GM21528 (cell line): ENCODE measurements around the gene THBS3.
"Not testable (repeated sequence)": the region's sequence is repeated elsewhere in the genome, so short reads cannot be mapped to it uniquely, and the experiment has no call there.

Experiments
- ATAC-seq: cut with Tn5 transposase; IDR thresholded peaks from one replicate; pipeline ENCODE4 v1.9.1; 2021; ENCODE audit warnings: mild to moderate bottlenecking, moderate library complexity; ENCODE audit not compliant: unreplicated experiment, low FRiP score

The THBS3 gene

GRCh38 chr1:155207806-155208540 is at the start of gene THBS3:
TSS of gene THBS3 (minus strand) at chr1:155207897. CDS start at chr1:155207876, 21 bp downstream.
- no peak for ATAC-seq

- ATAC-seq: no peak
These were observed 48.6 kb upstream of the THBS3 start for GRCh38 chr1:155256058-155256852.

DNA sequence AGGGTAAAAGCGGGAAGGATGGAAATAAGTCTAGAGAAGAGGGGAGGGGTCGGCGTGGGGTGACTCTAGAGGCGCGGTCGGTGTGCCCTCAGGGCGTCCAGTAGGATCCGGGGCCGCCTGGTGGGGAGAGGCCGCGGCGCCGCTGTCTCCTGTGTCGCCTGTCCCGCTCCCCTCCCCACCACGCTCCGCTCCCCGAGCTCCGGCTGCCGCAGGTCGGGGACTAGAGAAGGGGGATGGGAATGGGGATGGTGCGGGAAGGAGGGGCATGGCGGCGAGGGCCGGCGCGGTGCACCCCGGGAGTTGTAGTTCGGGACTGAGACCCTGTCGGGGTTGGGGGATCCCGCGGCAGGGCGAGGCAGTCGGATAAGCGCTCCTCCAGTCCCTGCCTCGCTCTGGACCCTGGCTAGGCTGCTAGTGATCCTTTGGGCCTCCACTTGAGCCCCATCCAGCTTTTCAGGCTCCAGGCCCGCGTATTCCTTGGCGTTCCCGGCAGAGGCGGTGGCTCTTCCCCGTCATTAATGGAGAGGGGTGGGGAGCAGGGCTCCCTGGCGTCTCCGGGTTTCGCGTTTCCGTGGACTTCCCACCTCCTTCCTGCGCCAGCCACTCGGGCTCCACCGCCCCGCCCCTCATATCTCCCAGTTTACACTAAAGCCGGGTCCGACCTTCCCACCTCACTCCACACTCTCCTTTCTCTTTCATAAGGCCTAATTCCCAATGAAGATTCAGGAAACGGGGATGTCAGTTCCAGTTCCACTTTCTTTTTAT is 47.7 kb upstream of the THBS3 start, which contains the start of gene ENTREP3:
Gene ENTREP3 (minus strand): TSS at position 241 of the 765 bp plus-strand sequence. CDS start 606 bp downstream, outside the sequence.
- ATAC-seq: no peak

DNA sequence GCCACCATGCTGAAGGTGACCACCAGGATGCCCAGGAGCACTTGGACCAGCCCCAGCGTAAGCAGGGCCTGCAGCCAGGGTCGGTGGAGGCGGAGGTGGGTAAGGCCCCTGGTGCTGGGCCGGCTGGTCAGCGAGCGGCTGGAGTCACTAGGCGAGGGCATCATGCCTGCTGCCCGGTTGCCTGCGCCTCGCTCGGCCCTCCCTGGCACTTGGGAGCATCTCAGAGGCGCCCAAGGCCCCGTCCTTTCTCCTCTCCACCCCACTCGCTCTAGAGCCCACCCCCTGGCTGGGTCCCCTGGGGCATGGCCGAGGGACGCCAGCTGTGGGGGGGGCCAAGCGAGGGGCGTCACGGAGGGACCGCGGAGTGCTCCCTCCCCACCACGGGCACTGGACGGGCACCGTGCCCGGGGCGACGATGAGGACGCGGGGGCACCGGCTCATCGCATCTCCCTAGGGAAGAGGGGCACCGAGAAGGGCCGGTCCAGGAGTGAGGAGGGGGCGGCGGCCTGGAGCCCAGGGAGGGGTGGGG is 47.1 kb upstream of the THBS3 start:
- no peak for ATAC-seq

DNA sequence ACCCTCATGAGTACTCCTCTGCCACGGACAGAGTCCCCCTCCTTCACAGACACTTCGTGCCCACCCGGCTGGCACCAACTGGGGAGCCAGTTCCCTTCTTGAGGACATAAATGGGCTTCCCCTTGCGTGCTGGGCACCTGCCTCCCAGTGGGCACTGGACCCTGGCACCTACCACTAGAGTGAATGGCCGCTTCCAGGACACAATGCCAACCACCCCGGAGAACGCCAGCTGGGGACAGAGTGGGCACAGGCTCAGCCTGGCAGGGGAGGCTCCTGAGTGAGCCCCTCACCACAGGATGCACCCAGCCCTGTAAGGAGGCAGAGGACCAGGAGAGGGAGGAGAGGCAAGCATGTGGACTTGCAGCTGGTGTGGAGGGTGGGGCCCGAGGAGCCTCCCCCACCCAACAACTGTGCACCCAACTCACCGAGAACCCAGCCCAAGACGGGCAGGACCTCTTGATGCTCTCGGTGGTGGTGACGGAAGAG is 46.6 kb upstream of the THBS3 start:
- no peak for ATAC-seq

GRCh38 chr1:155253797-155254196 is 46.1 kb upstream of the THBS3 start:
- ATAC-seq: no peak

GRCh38 chr1:155253208-155253607 is 45.5 kb upstream of the THBS3 start:
- ATAC-seq: no peak

- ATAC-seq: no peak
These were observed 43.9 kb upstream of the THBS3 start for GRCh38 chr1:155251566-155251965.

- ATAC-seq: peak; percentile 80
These were observed 43.1 kb upstream of the THBS3 start for GRCh38 chr1:155250633-155251449.

DNA sequence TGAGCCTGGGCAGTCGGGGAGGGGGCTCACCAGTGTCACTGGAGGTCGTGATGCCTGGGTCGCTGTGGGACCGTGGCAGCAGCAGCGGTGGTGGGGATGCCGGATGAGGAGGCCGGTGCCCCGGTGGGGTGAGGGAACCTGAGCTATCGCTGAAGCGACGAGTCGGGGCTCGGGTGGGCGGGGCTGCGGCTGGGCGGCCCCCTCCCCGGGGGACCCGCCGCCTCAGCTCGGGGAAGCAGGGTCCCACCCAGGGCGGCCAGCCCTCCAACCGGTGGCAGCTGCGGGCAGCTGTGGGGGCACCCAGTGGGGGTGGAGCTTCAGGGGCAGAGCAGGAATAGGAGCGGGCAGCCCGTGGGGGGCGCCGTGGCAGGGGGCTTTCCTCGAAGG is 42.5 kb upstream of the THBS3 start:
- ATAC-seq: peak; percentile 4

- ATAC-seq: no peak
These were observed 40.2 kb upstream of the THBS3 start for GRCh38 chr1:155247667-155248553.

GRCh38 chr1:155246796-155247195 is 39.1 kb upstream of the THBS3 start:
- not testable (repeated sequence) for ATAC-seq

DNA sequence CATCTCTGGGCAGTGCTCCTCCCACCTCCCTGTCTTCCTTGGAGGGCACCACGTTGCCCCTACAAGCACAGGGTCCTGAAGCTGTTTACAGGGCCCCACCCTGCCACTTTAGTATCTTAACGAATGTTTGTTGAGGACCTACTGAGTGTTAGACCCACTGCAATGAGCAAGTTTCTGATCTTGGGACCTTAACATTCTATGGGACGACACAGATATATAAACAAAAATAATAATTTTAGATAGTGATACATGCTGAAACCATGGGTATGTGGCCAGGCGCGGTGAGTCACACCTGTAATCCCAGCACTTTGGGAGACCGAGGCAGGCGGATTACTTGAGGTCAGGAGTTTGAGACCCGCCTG is 37.4 kb upstream of the THBS3 start:
- no peak for ATAC-seq

DNA sequence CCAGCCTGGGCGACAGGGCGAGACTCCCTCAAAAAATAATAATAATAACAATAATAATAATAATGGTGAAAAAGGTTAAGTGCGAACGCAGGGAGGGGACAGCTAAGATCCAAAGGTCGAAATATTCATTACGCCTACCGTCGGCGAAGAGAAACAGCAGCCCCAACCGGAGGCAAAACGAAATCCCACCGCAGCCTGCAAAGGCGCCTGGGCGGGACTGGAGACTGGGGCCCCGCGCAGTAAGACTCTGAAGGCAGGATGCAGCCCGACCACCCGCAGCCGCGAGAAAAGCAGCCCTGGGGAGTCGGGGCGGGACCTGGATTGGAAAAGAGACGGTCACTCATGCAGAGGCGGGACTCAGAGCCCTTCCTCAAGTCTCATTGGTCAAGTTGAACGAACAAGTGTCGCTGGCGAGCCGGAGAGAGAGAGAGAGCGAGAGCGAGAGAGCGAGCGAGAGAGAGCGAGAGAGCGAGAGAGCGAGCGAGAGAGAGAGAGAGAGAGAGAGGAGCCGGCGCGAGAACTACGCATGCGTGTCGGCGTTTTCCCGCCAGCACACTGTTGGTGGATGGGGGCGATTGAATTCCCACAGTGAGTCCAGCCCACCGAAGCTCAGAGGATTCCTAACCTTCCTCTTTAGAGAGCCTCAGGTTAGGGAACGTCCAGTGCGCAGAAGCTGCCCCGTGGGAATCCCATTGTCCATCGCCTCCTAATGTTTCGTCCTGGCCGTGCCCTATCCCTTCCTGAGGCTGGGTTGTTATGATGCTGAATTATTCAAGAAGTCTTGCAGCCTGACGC is 36.9 kb upstream of the THBS3 start:
- ATAC-seq: peak; percentile 80

GRCh38 chr1:155242805-155243358 is 35.2 kb upstream of the THBS3 start:
- no peak for ATAC-seq

DNA sequence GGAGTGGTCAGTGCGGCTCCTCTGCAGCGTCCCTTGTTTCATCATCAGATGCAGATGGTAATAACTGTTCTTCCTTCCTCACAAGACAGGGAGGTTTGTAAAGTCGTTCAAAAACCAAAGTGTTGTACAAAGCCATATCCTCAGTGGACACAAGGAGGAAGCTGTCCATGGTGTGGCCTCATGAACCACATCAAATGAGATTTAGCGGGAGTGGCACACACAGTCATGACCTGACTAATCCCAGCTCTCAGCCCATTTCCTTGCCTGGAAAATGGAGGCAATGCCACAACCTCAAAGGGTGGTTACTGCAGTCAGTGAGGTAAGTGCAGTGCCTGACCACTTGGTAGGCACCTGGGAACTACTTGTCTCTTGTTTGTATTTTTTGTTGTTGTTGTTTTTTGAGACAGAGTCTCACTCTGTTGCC is 34.2 kb upstream of the THBS3 start:
- no peak for ATAC-seq

DNA sequence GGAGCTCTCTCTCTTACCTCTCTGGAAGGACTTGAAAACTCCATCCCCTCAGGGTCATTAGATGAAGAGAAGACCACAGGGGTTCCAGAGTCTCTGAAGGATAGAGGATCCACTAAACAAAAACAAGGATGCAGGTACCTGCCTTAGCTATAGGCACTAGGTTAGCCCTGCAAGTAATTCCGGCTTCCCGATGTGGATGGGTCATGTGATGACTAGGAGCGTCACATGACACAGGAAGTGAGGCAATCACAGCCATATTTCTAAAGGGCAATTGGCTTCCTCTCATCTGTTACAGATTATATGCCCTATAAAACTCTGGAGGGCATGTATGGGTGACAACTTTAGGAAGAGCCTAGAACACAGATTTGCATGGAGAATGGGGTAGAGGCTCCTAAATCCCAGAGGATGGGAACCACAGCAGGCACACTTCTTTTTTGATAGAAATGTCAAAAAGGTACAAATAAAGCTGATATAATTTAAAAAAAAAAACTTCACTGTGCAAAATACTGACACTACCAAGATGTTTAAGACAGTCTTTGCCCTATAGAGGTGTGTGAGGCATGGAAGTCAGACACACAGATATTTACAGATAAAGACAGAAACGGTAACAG is 33.5 kb upstream of the THBS3 start:
- no peak for ATAC-seq
